Left ventricle myocardium inferior (tissue), 1 donor: Measurements from ENCODE around the gene UST. TPM values are rescaled to one million over a fixed set of nuclear protein-coding genes. Genes with fewer than 3 reads are reported as not detected.

Experiments
- DNase-seq: peaks from one replicate; pipeline ENCODE4 v3.0.0-alpha.2; 2020
- H3K27ac ChIP-seq: fragments of 200-600 bp; replicated peaks from 2 replicates; pipeline ENCODE4 v1.8.0; 2021
- H3K27me3 ChIP-seq: fragments of 200-600 bp; 2 replicates; pipeline ENCODE4 v1.8.0; 2021; ENCODE audit warnings: low read depth
- H3K36me3 ChIP-seq: fragments of 200-600 bp; 2 replicates; pipeline ENCODE4 v1.8.0; 2021
- H3K4me1 ChIP-seq: fragments of 200-600 bp; 2 replicates; pipeline ENCODE4 v1.8.0; 2021
- H3K4me3 ChIP-seq: fragments of 200-600 bp; 2 replicates; pipeline ENCODE4 v1.8.0; 2021; ENCODE audit warnings: mild to moderate bottlenecking, moderate library complexity
- H3K9me3 ChIP-seq: fragments of 200-600 bp; replicated peaks from 2 replicates; pipeline ENCODE4 v1.8.0; 2021
- intact Hi-C: fragments of 100-400 bp; cut with micrococcal nuclease; formaldehyde crosslinking; loops from one replicate; pipeline ENCODE4 v1.11.0; 2022
- total RNA-seq: library from RNA; stranded (reverse); fragmentation: NEBNext Ultra II Directional; extraction: Animal tissue kit (Norgen Biotek cat#: 25700); gene quantifications from one replicate; pipeline ENCODE4 v1.2.1, GENCODE V29; 2021
- TF ChIP-seq, protein P1 (sequence below): fragments of 200-600 bp; IDR thresholded peaks from 2 replicates; pipeline ENCODE4 v1.8.0; 2021; ENCODE audit warnings: antibody characterized with exemption, mild to moderate bottlenecking, borderline replicate concordance
- donor health status: DM: no; HTN: yes; CAD: no; lungs with severe emphysema.

The UST gene
- total RNA-seq, 1 donor from 2014 or later, result 3.3 TPM

DNA sequence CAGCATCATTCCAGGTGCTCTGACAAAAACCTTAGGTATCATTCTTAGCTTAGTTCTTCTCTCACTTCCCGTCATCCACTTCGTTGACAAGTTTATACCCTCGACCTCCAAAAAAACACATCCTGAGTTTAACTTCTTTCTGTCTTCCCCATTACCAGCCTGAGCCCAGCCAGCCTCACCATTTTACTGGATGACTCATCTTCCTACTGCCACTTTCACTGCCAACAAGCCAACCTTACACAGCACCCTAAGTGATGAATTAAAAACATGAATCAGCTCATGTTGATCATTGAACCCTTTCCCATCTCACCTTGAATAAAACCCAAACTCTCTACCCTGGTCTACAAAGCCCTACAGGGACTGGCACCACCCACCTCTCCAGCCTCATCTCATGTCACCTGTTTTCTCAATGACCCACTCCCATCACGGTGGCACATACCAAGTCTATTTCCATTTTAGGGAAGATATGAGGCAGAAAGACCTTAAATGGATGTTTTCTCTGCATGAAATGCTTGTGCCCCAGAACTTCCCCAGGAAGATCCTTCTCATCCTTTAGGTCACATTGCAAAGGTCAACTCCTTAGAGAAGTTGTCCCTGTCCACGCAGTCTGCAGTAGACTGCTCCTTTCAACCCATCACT is 9.9 kb upstream of the UST start:
- TF ChIP-seq, protein P1, sequence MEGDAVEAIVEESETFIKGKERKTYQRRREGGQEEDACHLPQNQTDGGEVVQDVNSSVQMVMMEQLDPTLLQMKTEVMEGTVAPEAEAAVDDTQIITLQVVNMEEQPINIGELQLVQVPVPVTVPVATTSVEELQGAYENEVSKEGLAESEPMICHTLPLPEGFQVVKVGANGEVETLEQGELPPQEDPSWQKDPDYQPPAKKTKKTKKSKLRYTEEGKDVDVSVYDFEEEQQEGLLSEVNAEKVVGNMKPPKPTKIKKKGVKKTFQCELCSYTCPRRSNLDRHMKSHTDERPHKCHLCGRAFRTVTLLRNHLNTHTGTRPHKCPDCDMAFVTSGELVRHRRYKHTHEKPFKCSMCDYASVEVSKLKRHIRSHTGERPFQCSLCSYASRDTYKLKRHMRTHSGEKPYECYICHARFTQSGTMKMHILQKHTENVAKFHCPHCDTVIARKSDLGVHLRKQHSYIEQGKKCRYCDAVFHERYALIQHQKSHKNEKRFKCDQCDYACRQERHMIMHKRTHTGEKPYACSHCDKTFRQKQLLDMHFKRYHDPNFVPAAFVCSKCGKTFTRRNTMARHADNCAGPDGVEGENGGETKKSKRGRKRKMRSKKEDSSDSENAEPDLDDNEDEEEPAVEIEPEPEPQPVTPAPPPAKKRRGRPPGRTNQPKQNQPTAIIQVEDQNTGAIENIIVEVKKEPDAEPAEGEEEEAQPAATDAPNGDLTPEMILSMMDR, result no peak
- H3K27me3 ChIP-seq, result no peaks in the 10 kb centered on the region
- H3K4me1 ChIP-seq, result peaks cover 6% of the 10 kb centered on the region
- H3K4me3 ChIP-seq, result no peak overlapping the region
- H3K27ac ChIP-seq, result no peak overlapping the region
- intact Hi-C loops, result no loop called here
- no peaks in the 10 kb centered on the region for H3K36me3 ChIP-seq
- no peaks in the 10 kb centered on the region for H3K9me3 ChIP-seq
- no peak for DNase-seq

DNA sequence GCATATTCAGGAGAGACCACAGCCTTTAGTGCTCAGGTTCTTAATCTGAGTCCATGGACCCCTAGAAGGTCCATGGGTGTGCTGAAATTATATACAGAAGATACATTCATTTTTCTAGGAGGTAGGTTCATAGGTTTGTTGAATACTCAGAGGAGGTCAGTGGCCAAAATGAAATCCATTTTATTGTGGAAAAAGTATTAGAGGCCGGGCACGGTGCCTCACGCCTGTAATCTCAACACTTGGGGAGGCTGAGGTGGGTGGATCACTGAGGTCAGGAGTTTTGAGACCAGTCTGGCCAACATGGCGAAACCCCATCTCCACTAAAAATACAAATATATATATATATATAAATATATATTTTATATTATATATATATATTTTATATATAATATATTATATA is 9.0 kb upstream of the UST start:
- peaks cover 6% of the 10 kb centered on the region for H3K4me1 ChIP-seq
- no peaks in the 10 kb centered on the region for H3K9me3 ChIP-seq
- H3K4me3 ChIP-seq, result no peak overlapping the region
- intact Hi-C loops, result no loop called here
- no peaks in the 10 kb centered on the region for H3K27me3 ChIP-seq
- DNase-seq, result no peak
- no peaks in the 10 kb centered on the region for H3K36me3 ChIP-seq
- no peak overlapping the region for H3K27ac ChIP-seq
- TF ChIP-seq, protein P1, result no peak

DNA sequence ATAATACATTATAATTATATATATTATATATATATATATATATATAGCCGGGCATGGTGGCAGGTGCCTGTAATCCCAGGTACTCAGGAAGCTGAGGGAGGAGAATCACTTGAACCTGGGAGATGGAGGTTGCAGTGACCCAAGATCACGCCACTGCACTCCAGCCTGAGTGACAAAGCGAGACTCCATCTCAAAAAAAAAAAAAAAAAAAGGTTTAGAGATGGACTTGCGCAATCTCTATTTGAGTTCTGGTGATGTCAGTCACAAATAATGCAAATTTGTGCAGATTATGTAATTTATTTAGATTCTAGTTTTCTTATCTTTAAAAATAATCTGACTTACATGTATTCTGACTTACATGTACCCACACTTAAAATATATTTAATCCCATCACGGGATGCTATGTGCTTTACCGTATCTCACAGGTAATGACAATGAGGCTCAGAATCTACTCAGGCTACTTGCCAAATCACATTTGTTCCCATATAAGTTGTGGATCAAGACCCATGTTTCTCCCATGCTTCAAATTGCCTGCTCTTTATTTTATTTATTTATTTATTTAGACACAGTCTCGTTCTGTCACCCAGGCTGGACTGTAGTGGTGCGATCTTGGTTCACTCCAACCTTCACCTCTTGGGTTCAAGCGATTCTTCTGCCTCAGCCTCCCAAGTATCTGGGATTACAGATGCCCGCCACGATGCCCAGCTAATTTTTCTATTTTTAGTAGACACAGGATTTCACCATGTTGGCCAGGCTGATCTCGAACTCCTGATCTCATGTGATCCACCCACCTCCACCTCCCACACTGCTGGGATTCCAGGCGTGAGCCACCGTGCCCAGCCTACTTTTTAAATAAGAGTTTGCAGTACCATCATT is 7.6 kb upstream of the UST start:
- intact Hi-C loops, result no loop called here
- Histone ChIP-seq H3K4me3 (no peak overlapping the region), H3K9me3 (no peaks in the 10 kb centered on the region), H3K27ac (no peak overlapping the region), H3K36me3 (no peaks in the 10 kb centered on the region), H3K27me3 (no peaks in the 10 kb centered on the region), H3K4me1 (peaks cover 6% of the 10 kb centered on the region)
- TF ChIP-seq, protein P1, result no peak
- no peak for DNase-seq

DNA sequence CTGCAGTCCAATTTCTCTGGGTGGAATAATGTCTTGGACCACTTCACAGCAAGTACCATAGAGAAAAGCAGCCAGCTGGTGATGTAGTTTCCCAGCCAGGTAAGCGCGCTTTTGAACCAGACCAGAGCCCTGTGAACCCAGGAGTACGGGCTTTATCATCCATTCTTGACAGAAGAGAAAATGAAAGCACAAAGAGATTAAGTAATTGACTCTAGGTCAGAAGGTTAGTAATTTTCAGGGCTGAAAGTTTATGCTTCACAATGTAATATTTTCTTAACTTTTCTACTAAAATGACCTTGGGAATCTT is 7.1 kb upstream of the UST start:
- DNase-seq, result no peak
- intact Hi-C loops, result no loop called here
- Histone ChIP-seq H3K27me3 (no peaks in the 10 kb centered on the region), H3K9me3 (no peaks in the 10 kb centered on the region), H3K4me1 (peaks cover 6% of the 10 kb centered on the region), H3K4me3 (no peak overlapping the region), H3K27ac (no peak overlapping the region), H3K36me3 (no peaks in the 10 kb centered on the region)
- TF ChIP-seq, protein P1, result no peak

DNA sequence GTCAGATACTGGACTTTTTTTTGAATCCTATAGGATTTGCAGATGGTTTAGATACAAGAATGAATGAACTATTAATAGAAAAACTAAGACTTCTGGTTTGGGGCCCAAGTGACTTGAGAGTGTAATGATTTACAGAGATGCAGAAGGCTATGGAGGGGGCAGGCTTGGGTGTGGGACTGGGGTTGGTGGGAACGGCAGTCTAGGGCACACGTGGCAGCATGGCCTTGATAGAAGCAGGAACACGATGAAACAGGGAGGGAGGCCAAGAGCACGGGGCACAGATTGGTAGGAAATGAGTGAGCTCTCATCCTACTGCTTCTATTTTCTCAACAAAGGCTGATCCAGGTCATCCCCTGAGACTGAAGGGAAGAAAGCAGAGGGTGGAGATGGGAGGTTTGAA is 3.4 kb upstream of the UST start:
- Histone ChIP-seq H3K4me3 (no peak overlapping the region), H3K27me3 (peaks cover 19% of the 10 kb centered on the region), H3K9me3 (no peaks in the 10 kb centered on the region), H3K4me1 (peaks cover 28% of the 10 kb centered on the region), H3K27ac (no peak overlapping the region), H3K36me3 (no peaks in the 10 kb centered on the region)
- no peak for DNase-seq
- intact Hi-C loops, result no loop called here
- TF ChIP-seq, protein P1, result no peak
